Frontal cortex (tissue), 4 donors: Measurements from ENCODE around the gene ATP11C. TPM values are rescaled to one million over a fixed set of nuclear protein-coding genes. Genes with fewer than 3 reads are reported as not detected.
"Not testable (repeated sequence)": the region's sequence is repeated elsewhere in the genome, so short reads cannot be mapped to it uniquely, and the experiment has no call there.

Experiments
- DNase-seq, 2 donors: peaks; one replicate each; pipeline ENCODE4 v3.0.0; 2012; ENCODE audit warnings: low spot score in 2 of 2
- FAIRE-seq: peaks from 2 replicates; lab custom pipeline; 2012; peaks lifted over from hg19 to GRCh38; lab: Jason Lieb, UNC
- total RNA-seq: library from RNA; depleted of rRNA; stranded (reverse); fragments of >200 nt; gene quantifications from one replicate; pipeline ENCODE4 v1.2.3, GENCODE V29; 2014
- donor health status: control.
- donor health status: control.
- donor health status: control.

Gene ATP11C
- total RNA-seq, result 54.2 TPM

DNA sequence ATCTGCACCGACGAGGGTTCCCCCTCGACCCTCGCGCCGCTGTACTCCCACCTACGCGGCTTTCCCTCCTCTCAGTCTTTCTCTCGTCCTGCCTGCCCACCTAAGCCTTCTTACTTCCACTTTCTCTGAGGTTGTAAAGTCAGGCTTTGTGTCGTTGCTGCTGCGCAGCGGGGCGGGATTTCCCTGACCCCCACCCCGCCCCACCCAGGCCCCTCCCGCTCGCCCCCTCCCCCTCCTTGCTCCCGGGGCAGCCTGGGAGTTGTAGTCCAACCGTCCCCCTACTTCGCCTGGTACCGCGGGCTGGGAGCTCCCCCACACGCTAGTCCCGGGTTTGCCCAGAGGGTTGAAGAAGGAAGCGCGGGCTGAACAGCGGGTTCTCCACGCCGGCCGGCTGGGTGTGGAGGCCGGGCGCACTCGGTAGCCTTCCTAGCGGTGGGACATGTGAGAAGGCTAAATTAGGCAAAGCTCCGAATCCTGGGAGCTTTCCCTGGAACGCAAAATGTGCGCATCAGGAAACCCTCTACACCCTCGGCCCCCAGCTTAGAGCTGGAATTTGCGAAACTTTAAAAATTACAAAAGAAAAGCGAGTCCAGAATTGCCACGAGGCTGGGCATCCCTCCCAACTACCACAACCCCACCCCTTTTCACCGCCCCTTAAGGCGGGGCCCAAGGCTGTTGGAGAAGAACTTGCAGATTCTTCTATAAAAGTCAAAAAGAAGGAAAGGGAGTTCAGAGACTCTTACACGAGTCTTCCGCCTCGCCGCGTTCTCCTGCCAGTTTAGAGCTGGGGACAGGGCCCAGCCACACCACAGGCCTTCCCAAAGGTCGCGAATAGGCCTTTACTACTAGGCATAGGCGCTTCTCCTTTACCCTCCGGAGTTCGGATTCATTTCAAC, at the start of gene ATP11C:
ATP11C (minus strand) TSS at position 153 of the 896 bp plus-strand sequence. CDS start 1,011 bp downstream, outside the sequence.
- FAIRE-seq, result no peak
- peak; percentile 68 to 70 for DNase-seq

DNA sequence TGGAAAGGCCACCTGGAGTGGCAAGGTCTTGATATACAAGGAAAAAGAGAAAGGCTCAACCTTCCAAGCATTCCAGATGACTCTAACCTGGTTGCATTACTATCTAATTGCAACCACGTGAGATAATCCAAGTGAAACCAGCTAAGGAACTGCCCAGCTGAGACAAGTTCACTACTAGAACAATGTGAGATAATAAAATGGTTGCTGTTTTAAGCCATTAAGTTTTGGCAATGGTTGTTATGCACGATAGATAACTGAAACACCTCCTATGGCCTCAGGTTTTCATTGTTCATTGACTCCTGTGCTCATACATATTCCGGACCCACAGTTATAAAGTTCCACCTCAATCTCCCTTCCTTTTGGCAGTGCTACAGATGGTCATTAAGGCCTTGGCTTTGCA, 41.6 kb upstream of the ATP11C start:
- DNase-seq, result no peak
- FAIRE-seq, result no peak

DNA sequence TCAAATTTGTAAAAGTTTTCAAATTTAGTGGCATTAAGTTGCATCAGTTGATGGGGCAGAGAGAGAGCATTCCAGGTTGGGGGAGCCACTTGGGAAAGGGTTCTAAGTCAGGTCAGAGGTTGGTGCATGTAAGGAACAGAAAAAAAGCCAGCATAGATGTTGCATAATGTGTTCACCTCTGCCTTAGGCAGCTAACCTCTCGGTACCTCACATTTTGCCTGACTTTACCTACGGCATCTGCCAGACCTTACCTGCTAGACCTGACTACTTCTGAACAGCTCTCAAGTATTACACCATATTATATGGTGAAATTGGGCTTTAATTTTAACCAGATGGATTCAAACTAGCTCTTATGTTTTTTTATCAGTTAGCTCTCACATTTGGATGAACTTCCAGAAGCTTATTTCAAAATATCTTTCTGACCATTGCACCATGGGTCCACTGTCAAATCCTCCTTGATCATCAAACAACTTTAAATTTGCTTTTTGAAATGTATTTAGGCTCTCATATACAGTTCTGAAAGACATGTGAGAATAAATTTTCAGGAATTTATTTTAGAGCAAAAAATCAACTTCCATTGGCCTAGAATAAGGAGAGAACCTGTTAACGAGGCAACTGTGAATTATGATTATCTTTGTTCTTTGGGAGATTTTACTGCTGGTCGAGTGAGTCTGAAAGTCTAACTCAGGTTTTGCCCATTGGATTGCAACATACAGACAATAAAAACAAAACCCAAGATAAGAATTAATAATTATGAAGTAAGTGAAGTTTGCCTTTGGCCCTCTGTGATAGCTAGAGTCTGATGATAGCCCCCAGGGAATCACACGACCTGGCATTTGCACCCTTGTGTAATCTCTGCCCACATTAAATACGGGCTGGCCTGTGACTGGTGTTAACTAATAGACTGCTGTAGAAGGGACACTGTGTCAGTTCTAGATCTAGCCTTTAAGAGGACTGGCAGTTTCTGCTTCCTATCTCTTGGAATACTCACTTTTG, 40.1 kb upstream of the ATP11C start:
- FAIRE-seq (no peak), DNase-seq (no peak)

DNA sequence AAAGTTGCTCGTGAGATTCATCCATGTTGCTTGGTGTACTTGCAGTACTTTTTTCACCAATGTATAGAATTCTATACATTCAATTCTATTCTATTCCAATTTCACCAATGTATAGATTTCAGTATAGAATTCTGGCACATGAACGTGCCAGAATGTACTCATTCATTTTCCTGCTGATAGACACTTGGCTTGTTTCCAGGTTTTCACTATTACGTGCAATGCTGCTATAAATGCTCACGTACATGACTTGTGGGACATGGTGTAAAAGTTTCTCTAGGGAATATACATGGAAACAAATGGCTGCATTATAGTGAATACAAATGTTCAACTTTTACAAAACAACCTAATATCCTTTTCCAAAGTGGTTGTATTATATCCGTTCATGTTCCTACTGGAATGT, 39.3 kb upstream of the ATP11C start:
- DNase-seq (no peak), FAIRE-seq (no peak)

DNA sequence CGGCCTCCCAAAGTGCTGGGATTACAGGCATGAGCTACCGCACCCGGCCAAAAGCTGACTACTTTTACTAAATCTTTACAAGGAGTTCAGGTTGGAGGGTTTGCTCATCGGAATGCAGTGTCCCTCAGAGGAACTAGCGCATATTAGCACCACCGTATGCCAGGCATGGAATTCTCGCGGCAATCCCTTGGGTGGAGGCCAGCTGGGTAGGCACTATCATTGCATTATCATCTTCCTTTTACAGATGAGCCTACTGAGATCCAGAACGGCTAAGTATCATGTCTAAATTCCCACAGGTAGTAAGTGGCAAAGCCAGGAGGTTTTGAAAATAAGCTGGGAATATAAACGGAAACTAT, 38.5 kb upstream of the ATP11C start:
- FAIRE-seq, result no peak

DNA sequence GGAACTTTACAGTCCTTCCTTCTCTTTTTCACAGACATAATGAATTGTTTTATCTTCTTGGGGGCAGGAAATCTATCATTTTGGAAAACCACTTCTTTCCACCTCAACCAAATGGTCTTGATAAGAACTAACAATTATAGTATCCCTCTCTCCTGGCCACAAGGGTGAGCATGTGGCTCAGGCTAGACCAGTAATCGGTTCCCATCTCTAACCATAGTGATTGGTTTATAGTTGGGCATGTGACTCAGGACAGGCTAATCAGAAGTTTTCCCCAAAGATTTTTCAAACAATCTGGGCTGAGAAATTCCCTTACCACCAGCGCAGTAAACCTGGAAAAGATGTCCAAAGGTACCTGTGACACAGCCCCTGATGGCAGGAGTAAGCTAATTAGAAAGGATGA, 36.4 kb upstream of the ATP11C start:
- no peak for FAIRE-seq

More for the DNA sequence above, 38.5 kb upstream of the ATP11C start:
- no peak for DNase-seq

DNA sequence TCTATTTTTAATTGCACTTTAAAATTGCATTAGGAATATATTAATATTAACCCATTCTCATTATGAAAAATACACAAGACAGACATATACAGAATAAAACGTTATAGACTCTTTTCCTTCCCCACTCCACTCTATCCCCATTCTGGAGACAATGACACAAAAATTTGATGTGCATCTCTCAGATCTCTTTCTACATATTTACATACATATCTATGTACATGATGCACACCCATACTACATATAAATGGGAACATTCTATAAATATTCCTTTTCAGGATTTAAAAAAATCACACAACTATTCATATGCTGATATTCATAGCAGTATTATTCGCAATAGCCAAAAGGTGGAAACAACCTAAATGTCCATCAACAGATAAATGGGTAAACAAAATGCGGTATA, 34.9 kb upstream of the ATP11C start:
- DNase-seq (no peak), FAIRE-seq (no peak)

More for the DNA sequence above, 36.4 kb upstream of the ATP11C start:
- no peak for DNase-seq

DNA sequence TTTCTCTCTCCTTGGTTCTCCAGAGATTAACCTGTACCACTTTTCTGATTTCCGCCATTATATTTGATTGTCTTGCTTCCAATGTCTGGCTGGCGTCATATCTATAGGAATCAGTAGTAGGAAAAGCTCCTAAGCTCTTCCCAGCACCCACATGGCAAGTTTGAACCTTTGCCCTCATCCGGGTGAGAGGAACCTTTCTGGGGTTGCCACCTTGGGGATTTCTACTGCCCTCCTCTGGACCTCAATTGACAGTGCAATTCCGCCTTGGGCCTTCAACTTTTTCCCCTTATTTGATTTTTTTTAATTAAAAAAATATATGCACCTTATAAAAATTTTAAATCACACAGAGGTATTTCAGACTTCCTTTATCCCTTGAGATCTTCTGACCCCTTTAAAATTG, 34.4 kb upstream of the ATP11C start:
- DNase-seq (no peak), FAIRE-seq (no peak)

DNA sequence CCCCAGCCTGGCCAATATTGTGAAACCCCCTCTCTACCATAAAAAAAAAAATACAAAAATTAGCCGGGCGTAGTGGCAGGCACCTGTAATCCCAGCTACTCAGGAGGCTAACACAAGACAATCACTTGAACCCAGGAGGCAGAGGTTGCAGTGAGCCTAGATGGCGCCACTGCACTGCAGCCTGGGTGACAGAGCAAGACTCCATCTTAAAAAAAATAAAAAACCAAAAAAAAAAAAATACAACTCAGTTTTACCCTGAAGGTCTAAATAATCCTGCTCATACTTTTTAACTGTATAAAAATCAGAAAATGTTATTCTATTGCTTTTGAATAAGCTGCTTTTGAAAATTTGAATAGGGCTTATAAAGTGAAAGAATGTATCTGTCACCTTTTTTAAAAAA, 33.3 kb upstream of the ATP11C start:
- FAIRE-seq, DNase-seq: not testable (repeated sequence)

DNA sequence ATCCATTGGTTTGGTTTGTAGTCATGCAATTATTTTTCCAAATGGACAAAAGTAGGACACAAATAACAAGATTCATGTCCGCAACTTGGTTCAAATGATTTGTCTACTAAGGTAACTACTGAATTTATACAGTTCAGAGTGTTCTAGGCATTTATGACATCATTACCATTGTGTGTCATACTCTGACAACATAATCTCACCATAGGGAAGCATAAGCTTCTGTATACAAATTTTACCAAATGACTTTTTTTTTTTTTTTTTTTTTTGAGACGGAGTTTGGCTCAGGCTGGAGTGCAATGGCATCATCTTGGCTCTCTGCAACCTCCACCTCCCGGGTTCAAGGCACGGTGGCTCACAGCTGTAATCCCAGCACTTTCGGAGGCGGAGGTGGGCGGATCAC, 32.6 kb upstream of the ATP11C start, which contains the start of gene CXorf66:
CXorf66 (minus strand) TSS at position 101 of the 400 bp plus-strand sequence; CDS start at position 76, 25 bp downstream.
- FAIRE-seq, result no peak
- no peak for DNase-seq

DNA sequence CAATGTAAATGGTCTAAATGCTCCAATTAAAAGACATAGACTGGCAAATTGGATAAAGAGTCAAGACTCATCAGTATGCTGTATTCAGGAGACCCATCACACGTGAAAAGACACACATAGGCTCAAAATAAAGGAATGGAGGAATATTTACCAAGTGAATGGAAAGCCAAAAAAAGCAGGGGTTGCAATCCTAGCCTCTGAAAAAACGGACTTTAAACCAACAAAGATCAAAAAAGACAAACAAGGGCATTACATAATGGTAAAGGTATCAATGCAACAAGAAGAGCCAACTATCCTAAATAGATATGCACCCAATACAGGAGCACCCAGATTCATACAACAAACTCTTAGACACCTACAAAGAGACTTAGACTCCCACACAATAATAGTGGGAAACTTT, 28.2 kb upstream of the ATP11C start:
- not testable (repeated sequence) for DNase-seq, FAIRE-seq

DNA sequence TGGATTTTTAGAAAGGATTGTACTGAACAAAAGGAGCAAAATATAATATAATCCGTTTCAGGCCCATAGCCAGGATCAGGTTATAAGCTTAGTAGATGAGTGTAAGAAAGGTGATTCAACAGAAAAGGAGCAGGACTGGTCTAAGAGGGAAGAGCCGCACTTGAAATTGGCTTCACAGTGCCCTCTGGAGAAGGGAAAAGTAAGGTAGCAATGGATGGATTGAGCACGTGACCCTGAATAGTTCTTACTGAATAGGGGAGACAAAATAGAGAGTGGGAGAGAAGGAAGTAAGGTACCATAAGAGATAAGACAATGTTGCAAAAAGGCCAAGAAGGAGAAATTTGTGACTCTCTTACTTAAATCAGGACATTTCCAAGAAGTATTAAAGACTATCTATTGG, 16.9 kb upstream of the ATP11C start:
- DNase-seq (no peak), FAIRE-seq (no peak)

DNA sequence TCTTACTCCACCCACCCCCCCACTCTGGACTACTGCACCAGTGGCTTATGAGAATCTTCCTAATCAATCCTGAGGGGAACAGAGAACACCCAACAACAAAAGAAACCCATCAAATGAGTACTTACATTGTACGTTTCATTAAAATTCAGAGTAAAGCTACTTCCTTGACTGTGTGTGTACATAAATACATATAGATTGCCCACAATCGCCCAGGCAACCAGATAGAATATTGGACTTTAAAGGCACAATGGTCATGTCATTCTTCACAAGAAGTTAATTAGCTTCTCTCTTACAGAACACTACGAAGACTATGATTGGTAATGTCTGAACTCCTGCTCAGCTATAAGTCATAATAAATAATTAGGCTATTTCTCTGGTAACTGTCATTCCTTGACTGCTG, 12.2 kb upstream of the ATP11C start:
- DNase-seq (no peak), FAIRE-seq (no peak)

DNA sequence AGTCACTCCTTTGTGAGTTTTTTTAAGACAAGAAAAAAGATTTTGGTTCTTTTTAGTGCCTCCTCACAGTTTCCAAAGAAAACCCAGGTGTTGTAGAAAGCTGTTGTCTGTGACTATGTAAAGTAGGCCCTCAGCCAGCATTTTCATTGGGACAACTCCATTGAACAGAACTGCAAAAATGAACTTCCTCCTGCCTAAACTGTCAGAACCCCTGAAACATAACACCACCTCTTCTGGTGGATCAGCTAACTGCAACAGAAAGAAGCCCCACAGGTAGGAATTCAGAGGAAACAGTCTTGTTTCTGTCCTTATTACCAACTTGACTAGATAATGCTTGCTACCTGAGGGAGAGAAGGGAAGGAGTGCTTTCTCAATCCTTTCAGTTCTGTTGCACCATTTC, 3.4 kb upstream of the ATP11C start:
- FAIRE-seq (no peak), DNase-seq (no peak)

DNA sequence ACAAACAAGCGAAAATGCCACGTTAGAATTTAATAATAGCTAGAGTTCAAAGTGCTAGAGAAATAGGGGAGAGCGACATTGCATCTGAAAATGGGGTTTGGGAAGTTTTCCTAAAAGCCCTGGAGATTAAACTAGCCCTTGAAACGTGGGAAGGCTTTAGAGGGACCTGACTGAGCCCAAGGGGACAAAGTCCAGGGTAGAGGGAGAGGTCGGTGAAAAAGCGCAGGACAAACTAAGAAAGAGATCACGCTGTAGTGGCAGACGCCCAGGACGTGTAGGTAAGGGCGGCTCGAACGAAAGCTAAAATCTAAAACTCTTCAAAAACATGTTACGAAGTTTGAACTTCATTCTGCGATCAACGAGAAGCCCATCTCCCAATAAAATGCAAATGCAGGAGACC, 1.1 kb upstream of the ATP11C start:
- no peak for DNase-seq
- no peak for FAIRE-seq

DNA sequence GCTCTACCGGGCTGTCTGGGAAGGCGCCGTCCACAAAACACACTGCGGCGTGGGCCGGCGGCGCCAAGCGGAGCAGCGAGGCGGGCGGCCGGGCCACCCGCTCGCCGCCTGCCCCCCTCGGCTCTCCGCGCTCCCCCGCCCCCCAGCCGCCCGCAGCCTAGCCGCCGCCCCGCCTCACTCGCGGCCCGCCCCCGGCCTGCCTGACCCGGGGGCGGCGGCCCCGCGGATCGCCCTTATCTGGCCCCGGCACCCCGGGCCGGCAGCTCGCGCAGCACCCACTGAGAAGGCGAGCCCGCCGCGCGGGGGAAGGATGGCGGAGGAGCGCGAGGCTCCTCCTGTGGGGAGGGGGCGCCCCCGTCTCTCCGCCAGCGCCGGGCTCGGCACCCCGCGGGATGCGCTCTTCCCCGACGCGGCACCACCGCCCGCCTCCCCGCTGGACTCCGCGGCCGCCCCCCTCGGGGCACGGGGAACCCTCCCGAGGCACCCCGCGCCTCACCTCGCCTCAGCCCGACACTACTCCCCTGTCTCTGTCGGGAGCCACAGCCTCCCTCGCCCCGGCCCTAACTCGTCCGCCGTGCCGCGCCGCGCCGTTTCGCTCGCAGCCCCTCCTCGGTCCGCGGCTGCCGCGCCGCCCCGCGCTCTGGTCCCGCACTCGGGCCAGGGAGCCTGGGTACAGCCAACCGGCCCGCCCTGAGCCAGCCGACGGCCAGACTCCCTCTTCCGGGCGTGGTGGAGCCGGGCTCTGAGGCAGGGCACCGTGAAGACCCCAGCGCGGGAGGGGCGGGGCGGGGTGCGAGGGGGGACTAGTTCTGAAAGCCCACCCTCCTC, 566 bp downstream of the ATP11C start:
- no peak for FAIRE-seq
- peak; percentile 50 to 56 for DNase-seq

DNA sequence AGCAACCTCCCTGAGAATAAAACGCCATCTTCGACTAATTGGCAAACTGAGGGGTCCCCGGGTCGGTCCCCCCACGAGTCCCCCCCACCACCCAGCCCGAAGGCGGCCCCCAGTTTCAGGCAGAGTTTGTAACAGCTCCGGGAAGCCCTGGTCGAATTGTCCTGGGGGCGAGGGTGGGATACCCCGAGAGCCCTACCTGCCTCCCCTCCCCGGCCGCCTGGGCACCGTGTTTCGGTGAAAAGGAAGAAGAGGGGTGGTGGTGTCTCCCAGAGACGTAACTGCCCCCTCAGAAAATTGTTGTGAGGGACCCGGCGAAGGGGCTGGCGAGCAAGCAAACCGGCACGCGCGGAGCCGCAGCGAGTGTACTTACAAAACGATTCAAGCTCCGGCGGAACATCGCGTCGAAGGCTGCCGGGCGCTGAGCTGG, 1.2 kb downstream of the ATP11C start:
- DNase-seq (no peak), FAIRE-seq (no peak)

DNA sequence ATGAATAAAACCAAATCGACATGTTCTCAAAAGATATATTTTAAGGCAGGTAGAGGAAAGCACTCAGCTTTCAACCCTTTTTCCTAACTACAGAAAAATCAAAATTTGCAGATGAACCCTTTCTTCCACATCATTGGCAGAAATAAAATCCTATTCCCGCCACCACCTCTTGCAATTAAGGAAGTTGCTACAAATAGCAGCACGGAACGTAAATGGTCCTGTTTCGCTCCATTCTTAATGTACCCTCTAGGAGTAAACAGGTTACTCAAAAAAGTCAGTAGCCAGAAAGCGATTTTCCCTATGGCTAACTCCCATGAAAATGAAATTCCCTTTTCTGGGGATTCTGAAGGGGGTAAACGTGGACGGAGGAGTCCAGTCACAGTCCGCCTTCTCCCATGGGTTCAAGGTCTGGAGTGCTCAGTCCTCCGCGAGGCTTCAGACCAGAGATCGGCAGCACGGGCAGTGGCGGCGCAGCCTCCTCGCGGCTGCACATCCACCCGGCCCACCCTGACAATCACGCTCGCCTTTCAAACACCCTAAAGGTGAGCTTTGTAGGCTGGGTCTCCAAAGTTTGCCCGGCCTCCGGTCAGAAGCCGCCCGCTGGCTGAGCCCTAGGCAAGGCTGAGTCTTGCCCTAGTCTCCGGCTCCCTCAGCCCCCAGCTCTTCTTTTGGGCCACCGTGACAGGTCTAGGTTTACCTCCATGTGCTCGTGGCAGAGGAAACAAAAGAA, 1.8 kb downstream of the ATP11C start:
- DNase-seq (no peak), FAIRE-seq (no peak)

DNA sequence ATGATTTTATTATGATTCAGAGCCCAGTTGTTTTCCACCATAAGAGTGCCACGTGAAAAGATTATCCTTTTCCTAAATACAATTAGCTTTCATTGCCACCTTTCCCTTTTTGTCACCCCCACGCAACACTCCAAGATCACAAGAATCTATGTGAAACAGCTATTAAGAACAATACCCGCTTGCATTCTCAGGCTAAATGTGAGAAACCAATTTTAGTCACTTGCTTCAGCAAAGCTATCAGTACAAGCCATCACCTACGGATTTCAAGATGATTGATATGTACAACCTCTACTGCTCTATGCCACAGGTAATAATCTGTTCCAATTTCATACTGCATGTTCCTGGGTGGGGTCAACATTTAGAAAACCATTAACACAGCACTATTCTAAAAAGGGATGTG, 2.5 kb downstream of the ATP11C start:
- FAIRE-seq (no peak), DNase-seq (no peak)
